Neural cell (in vitro differentiated cells): ENCODE results near the gene TLX2. TPM values are rescaled to one million over a fixed set of nuclear protein-coding genes. Genes with fewer than 3 reads are reported as not detected.

Source experiments
- H2AFZ ChIP-seq: fragments of 200-600, 300-800 bp; sonication (generic), shearing (Covaris generic); 2 replicates; pipeline ENCODE4 v1.6.0; 2014; ENCODE audit warnings: low read depth, mild to moderate bottlenecking, antibody characterized with exemption, low read length, moderate library complexity
- H3F3A ChIP-seq: fragments of 200-600 bp; shearing (Covaris generic); 2 replicates; pipeline ENCODE4 v1.6.1; 2016; ENCODE audit warnings: mild to moderate bottlenecking, moderate library complexity, mixed read lengths, antibody characterized with exemption, low read length; ENCODE audit not compliant: insufficient read depth, poor library complexity, severe bottlenecking
- H3K27ac ChIP-seq: fragments of 200-600, 300-800 bp; sonication (generic), shearing (Covaris generic); 2 replicates; pipeline ENCODE4 v1.5.1; 2014; ENCODE audit warnings: mild to moderate bottlenecking, low read length, moderate library complexity
- H3K27me3 ChIP-seq: fragments of 300-800, 200-600 bp; sonication (generic), shearing (Covaris generic); 2 replicates; pipeline ENCODE4 v1.6.0; 2014; ENCODE audit warnings: mild to moderate bottlenecking, low read depth, low read length, moderate library complexity; ENCODE audit not compliant: insufficient read depth
- H3K36me3 ChIP-seq: fragments of 300-800, 200-600 bp; sonication (generic), shearing (Covaris generic); 2 replicates; pipeline ENCODE4 v1.5.1; 2014; ENCODE audit warnings: mild to moderate bottlenecking, antibody characterized with exemption, low read length, moderate library complexity; ENCODE audit not compliant: insufficient read depth
- H3K4me2 ChIP-seq: fragments of 300-800, 200-600 bp; sonication (generic), shearing (Covaris generic); 2 replicates; pipeline ENCODE4 v1.6.0; 2014; ENCODE audit warnings: mild to moderate bottlenecking, low read length
- H3K4me3 ChIP-seq: fragments of 300-800, 200-600 bp; sonication (generic), shearing (Covaris generic); 2 replicates; pipeline ENCODE4 v1.5.1; 2014; ENCODE audit warnings: mild to moderate bottlenecking, low read length, moderate library complexity
- H3K79me2 ChIP-seq: fragments of 200-600 bp; shearing (Covaris generic); replicated peaks from 2 replicates; pipeline ENCODE4 v1.6.0; 2014; ENCODE audit warnings: mild to moderate bottlenecking, low read length, moderate library complexity; ENCODE audit not compliant: insufficient read depth
- H3K9ac ChIP-seq: fragments of 300-800, 200-600 bp; sonication (generic), shearing (Covaris generic); 2 replicates; pipeline ENCODE4 v1.6.1; 2016; ENCODE audit warnings: mild to moderate bottlenecking, low read length, mixed read lengths
- H3K9me2 ChIP-seq: fragments of 200-600 bp; shearing (Covaris generic); 2 replicates; pipeline ENCODE4 v1.6.1; 2016; ENCODE audit warnings: mild to moderate bottlenecking, low read length, mixed read lengths; ENCODE audit not compliant: insufficient read depth
- H3K9me3 ChIP-seq: fragments of 200-600, 300-800 bp; sonication (generic), shearing (Covaris generic); 2 replicates; pipeline ENCODE4 v1.6.1; 2016; ENCODE audit warnings: mild to moderate bottlenecking, mixed run types, low read length, moderate library complexity, mixed read lengths
- H4K20me1 ChIP-seq: fragments of 200-600 bp; shearing (Covaris generic); 2 replicates; pipeline ENCODE4 v1.6.1; 2016; ENCODE audit warnings: mild to moderate bottlenecking, mixed run types; ENCODE audit not compliant: insufficient read depth
- EP300 ChIP-seq: fragments of 450-650 bp; conservative IDR thresholded peaks from 2 replicates; pipeline ENCODE4 v1.6.1; 2014; ENCODE audit warnings: antibody characterized with exemption, mild to moderate bottlenecking, moderate library complexity; ENCODE audit not compliant: poor library complexity, severe bottlenecking
- EZH2 ChIP-seq: fragments of 200-600, 300-800 bp; shearing (Covaris generic), sonication (generic); IDR thresholded peaks from 2 replicates; pipeline ENCODE4 v1.6.1; 2014; ENCODE audit warnings: antibody characterized with exemption, low read length, borderline replicate concordance, mild to moderate bottlenecking; ENCODE audit not compliant: insufficient read depth, poor library complexity, severe bottlenecking
- MXI1 ChIP-seq: fragments of 450-650 bp; conservative IDR thresholded peaks from 2 replicates; pipeline ENCODE4 v1.6.1; 2014; ENCODE audit warnings: antibody characterized with exemption, mild to moderate bottlenecking; ENCODE audit not compliant: poor library complexity, severe bottlenecking
- POLR2AphosphoS5 ChIP-seq: IDR thresholded peaks from 2 replicates; pipeline ENCODE4 v1.6.1; 2012
- RAD21 ChIP-seq: fragments of 450-650 bp; conservative IDR thresholded peaks from 2 replicates; pipeline ENCODE4 v1.6.1; 2014; ENCODE audit warnings: antibody characterized with exemption, mild to moderate bottlenecking, moderate library complexity
- SMC3 ChIP-seq: fragments of 450-650 bp; conservative IDR thresholded peaks from 2 replicates; pipeline ENCODE4 v1.6.1; 2014; ENCODE audit warnings: antibody characterized with exemption, mild to moderate bottlenecking, moderate library complexity; ENCODE audit not compliant: poor library complexity
- TAF1 ChIP-seq: IDR thresholded peaks from 2 replicates; pipeline ENCODE4 v1.6.1; 2012; ENCODE audit warnings: low read depth
- polyA plus RNA-seq: library from polyadenylated mRNA; depleted of rRNA; stranded (reverse); fragments of >200 nt; gene quantifications from 2 replicates; pipeline ENCODE4 v1.2.3, GENCODE V29; 2014
- TF ChIP-seq, protein P1 (sequence below): IDR thresholded peaks from 2 replicates; pipeline ENCODE4 v1.6.1; 2012; ENCODE audit warnings: borderline replicate concordance
- TF ChIP-seq, protein P2 (sequence below): fragments of 450-650 bp; IDR thresholded peaks from 2 replicates; pipeline ENCODE4 v1.5.1; 2014; ENCODE audit warnings: antibody characterized with exemption, mild to moderate bottlenecking, moderate library complexity; ENCODE audit not compliant: poor library complexity, severe bottlenecking

Gene TLX2
- polyA plus RNA-seq, 1 donor from 2014 or later, result not detected

DNA sequence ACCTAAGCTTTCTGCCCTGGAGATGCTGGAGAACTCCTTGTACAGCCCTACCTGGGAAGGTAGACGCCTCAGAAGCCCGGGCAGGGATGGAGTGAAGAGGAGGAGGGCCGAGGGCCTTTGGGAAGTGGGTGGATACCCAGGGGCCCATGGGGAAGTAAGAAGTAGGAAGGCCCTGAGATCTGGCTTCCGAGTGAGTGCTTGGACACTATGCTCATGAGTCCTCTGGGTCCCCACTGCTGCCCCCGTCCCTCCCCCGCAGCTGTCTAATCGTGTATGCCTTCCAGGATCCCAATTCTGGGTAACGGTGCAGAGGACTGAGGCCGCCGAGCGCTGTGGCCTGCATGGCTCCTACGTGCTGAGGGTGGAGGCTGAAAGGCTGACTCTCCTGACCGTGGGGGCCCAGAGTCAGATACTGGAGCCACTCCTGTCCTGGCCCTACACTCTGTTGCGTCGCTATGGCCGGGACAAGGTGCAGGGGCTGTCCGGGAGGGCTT is 41.4 kb downstream of the TLX2 start:
- Histone ChIP-seq H3K9me2 (no peaks in the 10 kb centered on the region), H3K9me3 (no peaks in the 10 kb centered on the region), H3K4me2 (no peak overlapping the region), H3K4me3 (peak overlapping the region; percentile 81), H3K27me3 (peaks cover 24% of the 10 kb centered on the region), H3K9ac (no peak overlapping the region), H3F3A (no peaks in the 10 kb centered on the region), H3K36me3 (no peaks in the 10 kb centered on the region), H3K27ac (no peak overlapping the region), H3K79me2 (no peaks in the 10 kb centered on the region), H4K20me1 (no peaks in the 10 kb centered on the region), H2AFZ (no peak overlapping the region)
- TF ChIP-seq, protein P1, sequence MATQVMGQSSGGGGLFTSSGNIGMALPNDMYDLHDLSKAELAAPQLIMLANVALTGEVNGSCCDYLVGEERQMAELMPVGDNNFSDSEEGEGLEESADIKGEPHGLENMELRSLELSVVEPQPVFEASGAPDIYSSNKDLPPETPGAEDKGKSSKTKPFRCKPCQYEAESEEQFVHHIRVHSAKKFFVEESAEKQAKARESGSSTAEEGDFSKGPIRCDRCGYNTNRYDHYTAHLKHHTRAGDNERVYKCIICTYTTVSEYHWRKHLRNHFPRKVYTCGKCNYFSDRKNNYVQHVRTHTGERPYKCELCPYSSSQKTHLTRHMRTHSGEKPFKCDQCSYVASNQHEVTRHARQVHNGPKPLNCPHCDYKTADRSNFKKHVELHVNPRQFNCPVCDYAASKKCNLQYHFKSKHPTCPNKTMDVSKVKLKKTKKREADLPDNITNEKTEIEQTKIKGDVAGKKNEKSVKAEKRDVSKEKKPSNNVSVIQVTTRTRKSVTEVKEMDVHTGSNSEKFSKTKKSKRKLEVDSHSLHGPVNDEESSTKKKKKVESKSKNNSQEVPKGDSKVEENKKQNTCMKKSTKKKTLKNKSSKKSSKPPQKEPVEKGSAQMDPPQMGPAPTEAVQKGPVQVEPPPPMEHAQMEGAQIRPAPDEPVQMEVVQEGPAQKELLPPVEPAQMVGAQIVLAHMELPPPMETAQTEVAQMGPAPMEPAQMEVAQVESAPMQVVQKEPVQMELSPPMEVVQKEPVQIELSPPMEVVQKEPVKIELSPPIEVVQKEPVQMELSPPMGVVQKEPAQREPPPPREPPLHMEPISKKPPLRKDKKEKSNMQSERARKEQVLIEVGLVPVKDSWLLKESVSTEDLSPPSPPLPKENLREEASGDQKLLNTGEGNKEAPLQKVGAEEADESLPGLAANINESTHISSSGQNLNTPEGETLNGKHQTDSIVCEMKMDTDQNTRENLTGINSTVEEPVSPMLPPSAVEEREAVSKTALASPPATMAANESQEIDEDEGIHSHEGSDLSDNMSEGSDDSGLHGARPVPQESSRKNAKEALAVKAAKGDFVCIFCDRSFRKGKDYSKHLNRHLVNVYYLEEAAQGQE, result no peak
- TF ChIP-seq EZH2 (no peak), POLR2AphosphoS5 (no peak), EP300 (no peak), MXI1 (no peak), RAD21 (no peak), SMC3 (no peak), TAF1 (no peak)
- TF ChIP-seq, protein P2, sequence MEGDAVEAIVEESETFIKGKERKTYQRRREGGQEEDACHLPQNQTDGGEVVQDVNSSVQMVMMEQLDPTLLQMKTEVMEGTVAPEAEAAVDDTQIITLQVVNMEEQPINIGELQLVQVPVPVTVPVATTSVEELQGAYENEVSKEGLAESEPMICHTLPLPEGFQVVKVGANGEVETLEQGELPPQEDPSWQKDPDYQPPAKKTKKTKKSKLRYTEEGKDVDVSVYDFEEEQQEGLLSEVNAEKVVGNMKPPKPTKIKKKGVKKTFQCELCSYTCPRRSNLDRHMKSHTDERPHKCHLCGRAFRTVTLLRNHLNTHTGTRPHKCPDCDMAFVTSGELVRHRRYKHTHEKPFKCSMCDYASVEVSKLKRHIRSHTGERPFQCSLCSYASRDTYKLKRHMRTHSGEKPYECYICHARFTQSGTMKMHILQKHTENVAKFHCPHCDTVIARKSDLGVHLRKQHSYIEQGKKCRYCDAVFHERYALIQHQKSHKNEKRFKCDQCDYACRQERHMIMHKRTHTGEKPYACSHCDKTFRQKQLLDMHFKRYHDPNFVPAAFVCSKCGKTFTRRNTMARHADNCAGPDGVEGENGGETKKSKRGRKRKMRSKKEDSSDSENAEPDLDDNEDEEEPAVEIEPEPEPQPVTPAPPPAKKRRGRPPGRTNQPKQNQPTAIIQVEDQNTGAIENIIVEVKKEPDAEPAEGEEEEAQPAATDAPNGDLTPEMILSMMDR, result no peak

DNA sequence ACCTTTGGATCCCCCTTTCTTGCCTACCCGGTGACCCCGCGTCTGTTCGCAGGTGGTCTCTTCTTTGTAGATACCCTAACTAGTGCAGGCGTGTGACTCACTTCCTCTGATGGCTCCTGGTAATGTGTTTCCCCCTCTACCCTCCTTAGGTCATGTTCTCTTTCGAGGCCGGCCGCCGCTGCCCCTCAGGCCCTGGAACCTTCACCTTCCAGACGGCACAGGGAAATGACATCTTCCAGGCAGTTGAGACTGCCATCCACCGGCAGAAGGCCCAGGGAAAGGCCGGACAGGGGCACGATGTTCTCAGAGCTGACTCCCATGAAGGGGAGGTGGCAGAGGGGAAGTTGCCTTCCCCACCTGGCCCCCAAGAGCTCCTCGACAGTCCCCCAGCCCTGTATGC is 41.9 kb downstream of the TLX2 start:
- Histone ChIP-seq H3K9me3 (no peaks in the 10 kb centered on the region), H3K4me2 (no peak overlapping the region), H3K27ac (no peak overlapping the region), H3K36me3 (no peaks in the 10 kb centered on the region), H2AFZ (no peak overlapping the region), H3K27me3 (peaks cover 25% of the 10 kb centered on the region), H3K9me2 (no peaks in the 10 kb centered on the region), H4K20me1 (no peaks in the 10 kb centered on the region), H3F3A (no peaks in the 10 kb centered on the region), H3K9ac (no peak overlapping the region), H3K79me2 (no peaks in the 10 kb centered on the region), H3K4me3 (no peak overlapping the region)
- TF ChIP-seq MXI1, result no peak
- TF ChIP-seq, protein P2, result no peak
- TF ChIP-seq, protein P1, result no peak
- TF ChIP-seq SMC3, result no peak
- TF ChIP-seq TAF1, result no peak
- TF ChIP-seq RAD21, result no peak
- TF ChIP-seq EP300, result no peak
- TF ChIP-seq POLR2AphosphoS5, result no peak
- no peak for TF ChIP-seq EZH2
